ENCODE measurements around the gene PFKM.

GRCh38 chr12:48118284-48118871, 786 bp upstream of the PFKM start:
- TF ChIP-seq POLR2AphosphoS5 (IDR thresholded peaks at IDR 0.05; ENCODE audit: borderline replicate concordance, low read depth, low read length): no peak
- TF ChIP-seq EZH2 (IDR thresholded peaks at IDR 0.05): no peak

All from SK-N-MC (cell line).